Stimulated activated CD8-positive, alpha-beta memory T cell treated with anti-CD3 and anti-CD28 coated beads, Interleukin-7, amount 100 ng/mL, for 4 hours (primary cell): Measurements from ENCODE around the gene PRRT1B.

Experiments used
- DNase-seq, 2 donors: peaks; one replicate each; pipeline ENCODE4 v3.0.0-alpha.2; 2020; ENCODE audit warnings: low read depth in 2 of 2

PRRT1B gene

GRCh38 chr9:131522257-131523085 lies 22.9 kb upstream of the PRRT1B start:
- no peak for DNase-seq

- DNase-seq: no peak
Measured at GRCh38 chr9:131523086-131523388, 22.3 kb upstream of the PRRT1B start.

- no peak for DNase-seq
Measured at GRCh38 chr9:131523451-131524435, 21.6 kb upstream of the PRRT1B start.

GRCh38 chr9:131524665-131525315 lies 20.5 kb upstream of the PRRT1B start:
- DNase-seq: no peak

GRCh38 chr9:131525643-131526565 lies 19.4 kb upstream of the PRRT1B start:
- DNase-seq: no peak

- DNase-seq: no peak
Measured at GRCh38 chr9:131528186-131528585, 17.1 kb upstream of the PRRT1B start.

- DNase-seq: no peak
Measured at GRCh38 chr9:131528886-131529505, 16.3 kb upstream of the PRRT1B start.

- DNase-seq: no peak
Measured at GRCh38 chr9:131529597-131530545, 15.5 kb upstream of the PRRT1B start.

- DNase-seq: no peak
Measured at GRCh38 chr9:131530546-131530919, 14.8 kb upstream of the PRRT1B start.

GRCh38 chr9:131530920-131531832 lies 14.1 kb upstream of the PRRT1B start, which contains the start of gene UCK1:
TSS of gene UCK1 (minus strand) at chr9:131531263. CDS start at chr9:131531174, 89 bp downstream.
- peak; percentile 32 to 64 for DNase-seq

GRCh38 chr9:131534721-131535237 lies 10.5 kb upstream of the PRRT1B start:
- DNase-seq: no peak

- no peak for DNase-seq
Measured at GRCh38 chr9:131537946-131538345, 7.4 kb upstream of the PRRT1B start.

- no peak for DNase-seq
Measured at GRCh38 chr9:131539223-131539923, 6.0 kb upstream of the PRRT1B start.

GRCh38 chr9:131543141-131543540 lies 2.2 kb upstream of the PRRT1B start:
- DNase-seq: no peak

GRCh38 chr9:131545786-131546335 lies 538 bp downstream of the PRRT1B start:
- DNase-seq: no peak

GRCh38 chr9:131546336-131547084 lies 1.2 kb downstream of the PRRT1B start:
- no peak for DNase-seq
